Measurements from ENCODE around the gene CDK9.
"Not testable (repeated sequence)": the region's sequence is repeated elsewhere in the genome, so short reads cannot be mapped to it uniquely, and the experiment has no call there.

CDK9 gene

GRCh38 chr9:127814619-127815511 is 29.0 kb downstream of the CDK9 start:
- no peak for DNase-seq (ENCODE audit: low read depth, low spot score)
- H3K4me3 ChIP-seq (ENCODE audit: low read length): no peak overlapping the region

- H3K4me3 ChIP-seq (ENCODE audit: low read length): no peak overlapping the region
- DNase-seq (ENCODE audit: low read depth, low spot score): no peak
Measured at GRCh38 chr9:127815512-127816361, 29.9 kb downstream of the CDK9 start.

GRCh38 chr9:127816362-127816725 is 30.5 kb downstream of the CDK9 start:
- DNase-seq (ENCODE audit: low read depth, low spot score): no peak

GRCh38 chr9:127816728-127817127 is 30.9 kb downstream of the CDK9 start:
- DNase-seq (ENCODE audit: low read depth, low spot score): no peak
- H3K4me3 ChIP-seq (ENCODE audit: low read length): no peak overlapping the region

More at GRCh38 chr9:127816362-127816725, 30.5 kb downstream of the CDK9 start:
- no peak overlapping the region for H3K4me3 ChIP-seq (ENCODE audit: low read length)

- H3K4me3 ChIP-seq (ENCODE audit: low read length): no peak overlapping the region
- no peak for DNase-seq (ENCODE audit: low read depth, low spot score)
Measured at GRCh38 chr9:127817881-127818434, 32.1 kb downstream of the CDK9 start.

- no peak overlapping the region for H3K4me3 ChIP-seq (ENCODE audit: low read length)
- no peak for DNase-seq (ENCODE audit: low read depth, low spot score)
Measured at GRCh38 chr9:127818574-127818973, 32.7 kb downstream of the CDK9 start.

GRCh38 chr9:127822108-127822507 is 36.3 kb downstream of the CDK9 start:
- no peak overlapping the region for H3K4me3 ChIP-seq (ENCODE audit: low read length)
- DNase-seq (ENCODE audit: low read depth, low spot score): no peak

GRCh38 chr9:127825319-127826051 is 39.7 kb downstream of the CDK9 start:
- DNase-seq (ENCODE audit: low read depth, low spot score): no peak
- no peak overlapping the region for H3K4me3 ChIP-seq (ENCODE audit: low read length)

- no peak for DNase-seq (ENCODE audit: low read depth, low spot score)
- no peak overlapping the region for H3K4me3 ChIP-seq (ENCODE audit: low read length)
Measured at GRCh38 chr9:127826253-127826913, 40.5 kb downstream of the CDK9 start.

- DNase-seq (ENCODE audit: low read depth, low spot score): no peak
- H3K4me3 ChIP-seq (ENCODE audit: low read length): no peak overlapping the region
Measured at GRCh38 chr9:127828262-127829031, 42.6 kb downstream of the CDK9 start.

GRCh38 chr9:127829205-127829906 is 43.5 kb downstream of the CDK9 start:
- no peak for DNase-seq (ENCODE audit: low read depth, low spot score)
- H3K4me3 ChIP-seq (ENCODE audit: low read length): no peak overlapping the region

- DNase-seq (ENCODE audit: low read depth, low spot score): peak; percentile 19
- no peak overlapping the region for H3K4me3 ChIP-seq (ENCODE audit: low read length)
Measured at GRCh38 chr9:127832248-127832647, 46.4 kb downstream of the CDK9 start.

- no peak overlapping the region for H3K4me3 ChIP-seq (ENCODE audit: low read length)
- no peak for DNase-seq (ENCODE audit: low read depth, low spot score)
Measured at GRCh38 chr9:127833555-127833954, 47.7 kb downstream of the CDK9 start.

GRCh38 chr9:127835991-127836516 is 50.2 kb downstream of the CDK9 start:
- no peak for DNase-seq (ENCODE audit: low read depth, low spot score)
- H3K4me3 ChIP-seq (ENCODE audit: low read length): no peak overlapping the region

GRCh38 chr9:127836561-127836960 is 50.7 kb downstream of the CDK9 start:
- not testable (repeated sequence) for DNase-seq (ENCODE audit: low read depth, low spot score); H3K4me3 ChIP-seq (ENCODE audit: low read length)

GRCh38 chr9:127837346-127837745 is 51.5 kb downstream of the CDK9 start:
- H3K4me3 ChIP-seq (ENCODE audit: low read length): no peak overlapping the region
- DNase-seq (ENCODE audit: low read depth, low spot score): no peak

GRCh38 chr9:127838375-127839078 is 52.7 kb downstream of the CDK9 start:
- H3K4me3 ChIP-seq (ENCODE audit: low read length): no peak overlapping the region
- no peak for DNase-seq (ENCODE audit: low read depth, low spot score)
